ENCODE measurements around the gene SRGN.
"Not testable (repeated sequence)": the region's sequence is repeated elsewhere in the genome, so short reads cannot be mapped to it uniquely, and the experiment has no call there.

GRCh38 chr10:69040904-69041303 lies 47.0 kb upstream of the SRGN start:
- not testable (repeated sequence) for TF ChIP-seq CTCF (IDR thresholded peaks at IDR 0.05; ENCODE audit: insufficient read depth, low read length); POLR2AphosphoS5 (IDR thresholded peaks at IDR 0.05; ENCODE audit: low read depth); GABPA (IDR thresholded peaks at IDR 0.05; ENCODE audit: low read depth)

All from HL-60 (cell line).